Activated CD8-positive, alpha-beta memory T cell treated with anti-CD3 and anti-CD28 coated beads, Interleukin-2, amount 50 U/mL, for 48 hours (primary cell): ENCODE measurements around the gene PRDX6.
"Not testable (repeated sequence)": the region's sequence is repeated elsewhere in the genome, so short reads cannot be mapped to it uniquely, and the experiment has no call there.

Experiments used
- DNase-seq: peaks from one replicate; pipeline ENCODE4 v3.0.0-alpha.2; 2020

Gene PRDX6

DNA sequence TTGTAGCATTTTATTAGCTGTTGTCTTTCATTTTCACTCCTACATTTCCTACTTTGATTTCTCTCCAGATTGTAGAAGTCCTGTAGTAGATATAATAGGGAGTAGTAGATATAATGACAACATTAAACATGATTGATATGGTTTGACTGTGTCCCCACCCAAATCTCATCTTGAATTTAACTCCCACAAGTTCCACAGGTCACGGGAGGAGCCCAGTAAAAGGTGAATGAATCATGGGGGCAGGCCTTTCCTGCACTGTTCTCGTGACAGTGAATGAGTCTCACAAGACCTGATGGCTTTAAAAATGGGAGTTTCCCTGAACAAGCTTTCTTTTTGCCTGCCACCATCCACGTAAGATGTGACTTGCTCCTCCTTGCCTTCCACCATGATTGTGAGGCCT is 7.5 kb upstream of the PRDX6 start:
- DNase-seq, result no peak

DNA sequence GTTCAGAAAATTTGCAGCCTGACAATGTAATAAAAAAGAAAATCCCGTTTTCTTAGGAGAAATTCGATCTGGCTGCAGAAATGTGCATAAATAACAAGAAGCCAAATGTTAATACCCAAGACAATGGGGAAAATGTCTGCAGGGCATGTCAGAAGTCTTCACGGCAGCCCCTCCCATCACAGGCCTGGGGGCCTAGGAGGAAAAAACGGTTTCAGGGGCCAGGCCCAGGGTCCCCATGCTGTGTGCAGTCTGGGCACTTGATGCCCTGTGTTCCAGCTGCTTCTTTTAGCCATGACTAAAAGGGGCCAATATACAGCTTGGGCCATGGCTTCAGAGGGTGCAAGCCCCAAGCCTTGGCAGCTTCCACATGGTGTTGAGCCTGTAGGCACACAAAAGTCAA is 6.5 kb upstream of the PRDX6 start:
- DNase-seq, result no peak

DNA sequence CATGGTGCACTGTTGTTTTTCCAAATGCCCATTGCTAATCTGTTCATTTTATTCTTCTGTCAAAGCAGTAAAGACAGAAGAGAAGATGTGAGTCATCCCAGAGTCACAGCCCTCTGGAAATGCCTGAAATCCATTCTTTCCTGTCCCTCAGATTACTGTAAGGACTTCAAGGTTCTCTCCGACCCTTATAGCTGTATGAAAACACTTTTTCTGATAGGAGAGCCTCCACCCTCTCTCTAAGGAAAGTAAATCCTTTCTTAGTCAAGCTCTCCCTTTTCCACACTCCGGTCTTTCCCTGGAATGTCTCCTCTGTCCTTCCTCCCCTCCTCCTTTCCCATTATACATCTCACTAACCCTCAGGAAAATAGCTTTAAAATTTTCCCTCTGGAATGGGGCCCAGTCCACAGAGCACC is 3.5 kb upstream of the PRDX6 start:
- DNase-seq, result no peak

DNA sequence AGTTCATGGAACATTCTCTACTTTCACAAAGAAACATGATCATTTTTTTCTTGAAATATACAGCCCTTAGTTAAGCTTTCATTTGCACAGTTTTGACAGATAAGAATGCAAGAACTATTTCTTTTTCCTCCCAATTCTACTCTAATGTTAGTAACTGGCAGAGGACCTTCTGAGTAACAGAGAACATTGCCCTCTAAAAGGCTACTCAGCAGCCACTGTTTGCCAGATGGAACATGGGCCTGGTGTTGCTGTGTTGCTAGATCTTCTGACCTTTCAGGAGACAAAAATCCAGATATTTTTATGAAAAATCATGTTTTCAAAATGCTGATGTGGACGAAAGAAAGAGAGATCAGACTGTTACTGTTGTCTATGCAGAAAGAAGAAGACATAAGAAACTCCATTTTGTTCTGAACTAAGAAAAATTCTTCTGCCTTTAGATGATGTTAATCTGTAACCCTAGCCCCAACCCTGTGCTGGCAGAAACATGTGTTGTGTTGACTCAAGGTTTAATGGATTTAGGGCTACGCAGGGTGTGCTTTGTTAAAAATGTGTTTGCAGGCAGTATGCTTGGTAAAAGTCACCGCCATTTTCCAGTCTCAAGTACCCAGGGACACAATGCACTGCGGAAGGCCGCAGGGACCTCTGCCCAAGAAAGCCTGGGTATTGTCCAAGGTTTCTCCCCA is 2.9 kb upstream of the PRDX6 start:
- no peak for DNase-seq

- DNase-seq, result not testable (repeated sequence)
Observed at GRCh38 chr1:173474780-173475421, 2.2 kb upstream of the PRDX6 start.

DNA sequence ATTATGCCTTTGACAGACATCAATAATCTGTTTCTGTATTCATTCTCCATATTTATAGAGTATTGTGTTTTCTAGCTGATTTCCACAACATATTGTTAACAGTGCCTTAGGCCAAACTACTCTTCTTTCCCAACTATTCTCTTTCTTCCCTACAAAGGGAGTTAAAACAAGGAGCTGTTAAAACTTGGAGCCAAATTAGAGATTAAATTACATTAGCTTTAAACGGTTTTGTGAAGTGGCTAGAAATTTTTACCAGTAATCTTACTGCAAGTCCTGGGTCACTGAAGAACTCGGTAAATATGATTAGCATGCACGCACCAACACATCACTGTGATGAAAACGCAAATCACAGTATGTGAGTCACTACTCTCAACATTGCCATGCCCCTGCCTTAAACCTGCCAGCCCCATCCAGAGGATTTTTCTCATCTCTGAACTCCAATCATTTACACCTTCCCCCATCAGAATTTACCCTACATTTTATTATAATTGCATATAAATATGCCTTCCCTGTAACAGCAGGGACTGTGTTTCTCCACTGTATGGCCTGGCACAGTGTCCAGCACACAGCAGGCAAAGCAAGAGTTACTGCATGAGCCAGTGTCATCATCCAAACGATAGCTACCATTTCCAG is 1.5 kb upstream of the PRDX6 start:
- no peak for DNase-seq

DNA sequence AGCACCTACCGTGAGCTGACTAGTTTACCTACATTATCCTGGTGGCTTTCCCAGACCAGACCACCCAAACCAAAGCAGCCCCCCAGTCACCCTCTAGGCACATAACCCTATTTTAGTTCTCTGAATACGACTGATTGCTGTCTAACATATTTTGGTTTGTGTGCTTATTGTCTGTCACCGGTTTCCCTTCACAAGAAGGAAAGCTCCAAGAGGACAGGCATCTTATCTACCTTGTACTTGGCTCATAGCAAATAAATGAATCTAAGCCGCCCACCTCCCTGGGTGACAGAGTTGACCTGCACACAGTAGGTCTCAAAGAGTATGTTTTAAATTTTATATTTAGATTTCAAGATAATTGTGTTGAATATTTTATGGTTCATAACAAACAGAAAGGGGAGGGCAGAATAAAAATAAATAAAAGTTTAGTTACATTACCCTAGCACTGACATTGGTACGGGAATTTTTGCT is 904 bp upstream of the PRDX6 start:
- DNase-seq, result no peak

DNA sequence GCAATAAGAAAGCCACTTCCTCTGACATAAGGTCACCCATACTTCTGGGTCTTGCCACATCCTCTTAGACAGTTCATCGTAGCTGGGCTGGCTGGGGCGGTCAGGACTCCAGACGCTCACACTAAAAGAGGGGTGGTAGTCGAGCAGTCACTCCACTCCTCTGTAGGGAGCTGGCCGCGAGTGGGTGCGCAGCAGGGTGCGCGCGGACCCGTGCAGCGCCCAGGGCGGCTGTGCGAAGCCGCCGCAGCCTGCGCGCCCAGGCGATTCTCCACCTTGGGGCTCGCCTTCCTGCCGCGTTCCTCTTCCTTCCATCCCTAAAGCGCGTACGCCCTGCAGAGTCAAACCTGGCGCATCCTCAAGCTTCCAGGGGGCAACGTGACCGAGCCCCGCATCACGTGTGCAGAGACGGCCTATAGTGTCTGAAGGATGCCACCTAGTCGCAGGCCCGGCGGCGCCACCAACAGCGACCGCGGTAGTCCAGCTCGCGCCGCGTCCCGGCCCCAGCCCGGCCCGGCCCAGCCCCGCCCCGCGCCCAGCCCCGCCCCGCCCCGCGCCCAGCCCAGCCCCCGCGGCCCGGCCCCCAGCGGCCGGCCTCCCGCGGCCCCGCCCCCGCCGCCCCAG is 360 bp upstream of the PRDX6 start:
- DNase-seq, result peak; percentile 91

- DNase-seq, result no peak
Observed at GRCh38 chr1:173478094-173478674, 1.0 kb downstream of the PRDX6 start.

DNA sequence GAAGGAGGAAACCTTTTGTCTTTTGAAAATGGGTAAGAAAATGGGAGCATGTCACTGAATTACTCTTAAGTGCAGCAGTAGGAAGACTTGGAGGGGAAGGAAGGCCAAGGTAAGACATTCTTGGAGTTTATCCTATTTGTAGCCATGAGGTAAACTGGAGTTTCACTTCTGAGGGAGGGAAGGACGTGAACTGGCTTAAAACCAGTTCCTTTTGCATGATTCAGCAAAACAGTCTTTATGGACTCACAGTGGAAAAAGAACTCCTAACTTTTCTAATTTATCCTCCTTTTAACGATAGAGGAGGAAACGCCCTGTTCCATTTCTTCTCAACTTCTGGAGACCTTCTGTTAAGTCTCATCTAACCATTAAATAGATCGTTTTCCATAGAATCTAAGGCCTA is 2.5 kb downstream of the PRDX6 start:
- no peak for DNase-seq

- no peak for DNase-seq
Observed at GRCh38 chr1:173481195-173481772, 4.1 kb downstream of the PRDX6 start.

DNA sequence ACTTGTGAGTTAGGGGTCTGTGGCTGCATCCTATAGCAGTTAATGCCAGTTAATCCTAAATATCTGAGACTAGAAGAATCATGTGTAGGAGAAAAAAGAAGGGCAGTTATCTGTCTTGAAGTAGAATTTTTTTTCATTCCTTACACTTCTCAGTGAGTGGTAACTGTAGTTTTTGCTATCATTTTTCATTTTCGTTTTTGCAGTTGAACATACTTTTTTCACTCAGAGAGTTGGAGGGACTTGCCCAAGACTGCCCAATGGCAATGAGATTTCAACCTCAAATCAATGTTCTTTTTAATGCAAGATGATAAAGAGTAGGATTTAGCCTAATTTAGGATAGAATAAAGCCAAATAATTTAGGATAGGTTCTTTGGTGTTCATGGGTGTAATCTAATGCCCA is 5.5 kb downstream of the PRDX6 start:
- no peak for DNase-seq

DNA sequence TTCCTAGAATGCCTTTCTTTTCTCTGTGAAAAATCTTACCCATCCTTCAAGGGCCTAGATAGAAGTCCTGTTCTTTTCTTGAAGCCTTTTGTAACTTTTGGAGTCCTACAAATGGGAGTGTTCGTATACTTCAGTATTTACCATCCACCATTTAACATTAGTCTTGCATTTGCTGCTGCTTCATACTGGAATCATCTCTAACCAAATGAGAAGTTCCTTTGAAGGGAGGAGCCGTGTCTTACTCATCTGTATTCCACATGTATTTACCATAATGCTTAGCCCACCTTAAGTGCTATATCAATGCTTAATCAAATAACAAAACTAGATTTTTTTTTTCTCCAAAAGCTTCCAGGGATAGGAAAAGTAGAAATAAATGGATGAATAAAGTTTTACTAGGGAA is 7.1 kb downstream of the PRDX6 start:
- DNase-seq, result no peak

DNA sequence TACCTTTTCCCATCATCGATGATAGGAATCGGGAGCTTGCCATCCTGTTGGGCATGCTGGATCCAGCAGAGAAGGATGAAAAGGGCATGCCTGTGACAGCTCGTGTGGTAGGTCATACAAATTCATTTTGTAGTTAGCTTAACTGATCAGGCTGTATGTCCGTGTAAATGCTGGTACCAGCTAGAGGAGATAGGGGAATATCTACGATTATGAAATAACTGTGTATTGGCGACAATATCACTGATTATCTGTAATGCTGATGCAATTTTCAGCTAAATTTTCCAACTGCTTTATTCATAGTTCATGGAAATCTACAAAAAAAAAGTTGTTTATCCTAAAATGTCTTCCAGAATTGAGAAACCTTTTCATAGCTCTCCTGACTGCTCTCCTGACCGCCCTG is 8.3 kb downstream of the PRDX6 start:
- DNase-seq, result no peak

- no peak for DNase-seq
Observed at GRCh38 chr1:173488001-173488400, 10.9 kb downstream of the PRDX6 start.

DNA sequence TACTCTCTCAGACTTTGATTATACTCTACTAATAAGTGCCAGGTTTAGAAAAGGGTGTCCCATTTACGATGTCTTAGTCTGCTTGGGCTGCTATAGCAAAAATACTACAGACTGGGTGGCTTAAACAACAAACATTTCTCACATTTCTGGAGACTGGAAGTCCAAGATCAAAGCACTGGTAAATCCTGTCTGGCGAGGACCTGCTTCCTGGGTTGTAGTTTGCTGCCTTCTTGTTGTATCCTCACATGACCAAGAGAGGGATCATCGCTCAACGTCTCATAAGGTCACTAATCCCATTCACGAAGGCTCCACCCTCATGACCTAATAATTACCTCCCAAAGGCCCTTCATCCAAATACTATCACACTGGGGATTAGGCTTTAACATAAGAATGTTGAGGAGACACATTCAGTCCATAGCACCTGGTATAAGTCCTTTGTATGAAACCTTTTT is 12.0 kb downstream of the PRDX6 start:
- DNase-seq, result no peak

- no peak for DNase-seq
Observed at GRCh38 chr1:173489929-173490328, 12.8 kb downstream of the PRDX6 start.

- DNase-seq, result no peak
Observed at GRCh38 chr1:173491508-173491907, 14.4 kb downstream of the PRDX6 start.

DNA sequence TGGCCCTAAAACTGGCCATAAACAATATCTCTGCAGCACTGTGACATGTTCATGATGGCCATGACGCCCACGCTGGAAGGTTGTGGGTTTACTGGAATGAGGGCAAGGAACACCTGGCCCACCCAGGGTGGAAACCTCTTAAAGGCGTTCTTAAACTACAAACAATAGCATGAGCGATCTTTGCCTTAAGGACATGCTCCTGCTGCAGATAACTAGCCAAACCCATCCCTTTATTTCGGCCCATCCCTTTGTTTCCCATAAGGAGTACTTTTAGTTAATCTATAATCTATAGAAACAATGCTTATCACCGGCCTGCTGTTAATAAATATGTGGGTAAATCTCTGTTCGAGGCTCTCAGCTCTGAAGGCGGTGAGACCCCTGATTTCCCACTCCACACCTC is 16.0 kb downstream of the PRDX6 start:
- not testable (repeated sequence) for DNase-seq

DNA sequence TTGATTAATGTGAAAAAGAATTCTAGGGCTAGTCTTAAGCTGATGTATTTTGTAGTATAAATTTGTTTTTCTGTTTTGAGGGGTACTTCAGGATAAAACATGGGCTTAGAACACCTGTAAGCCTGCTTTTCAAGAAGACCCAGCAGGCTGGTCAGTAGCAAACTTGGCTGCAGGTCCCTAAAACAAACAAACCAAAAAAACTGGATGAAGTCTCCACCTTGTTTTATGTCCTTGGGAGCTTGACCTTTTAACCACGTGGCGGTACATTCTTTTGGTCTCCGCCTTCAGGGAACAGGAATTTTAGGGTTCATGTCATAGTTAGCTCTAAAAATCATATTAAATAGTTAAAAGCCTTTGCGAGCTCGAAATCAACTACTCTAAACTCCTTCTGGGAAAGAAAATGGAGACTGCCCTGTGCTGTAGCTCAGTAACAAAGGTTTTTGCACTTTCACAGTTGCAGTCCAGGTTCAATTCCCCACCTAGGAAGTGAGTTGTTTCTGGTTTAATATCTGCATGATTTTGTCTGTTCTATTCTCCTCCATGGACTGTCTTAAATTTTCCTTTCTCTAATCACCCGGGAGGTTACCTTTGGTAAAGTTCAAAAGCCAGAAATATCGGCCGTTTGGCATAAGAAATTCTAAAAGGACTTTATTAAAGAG is 18.6 kb downstream of the PRDX6 start:
- no peak for DNase-seq

DNA sequence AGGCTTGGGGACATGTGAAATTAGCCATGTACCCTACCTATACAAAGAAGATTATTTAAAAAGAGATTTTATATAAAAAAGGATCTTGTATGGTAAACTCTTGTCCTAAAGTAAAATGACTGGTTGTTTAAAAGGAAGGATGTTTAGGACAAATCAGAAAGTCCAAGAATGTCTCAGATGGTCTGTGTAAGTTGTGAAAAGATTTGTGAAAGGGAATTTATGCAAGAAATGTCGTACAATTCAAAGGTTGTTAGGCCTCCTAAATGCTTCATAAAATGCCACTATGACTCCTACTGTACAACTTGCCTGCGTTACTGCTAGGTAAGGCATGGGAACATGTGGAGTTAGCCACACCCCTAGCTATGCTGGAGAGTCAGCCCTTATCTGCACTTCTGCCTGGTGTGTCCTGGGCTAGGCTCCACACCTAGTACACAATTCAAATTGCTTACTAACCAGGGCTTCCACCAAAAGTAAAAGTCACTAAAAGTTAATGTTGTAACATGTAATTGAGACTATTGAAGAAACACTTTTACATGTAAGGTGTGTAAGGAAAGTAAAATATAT is 19.7 kb downstream of the PRDX6 start:
- no peak for DNase-seq

DNA sequence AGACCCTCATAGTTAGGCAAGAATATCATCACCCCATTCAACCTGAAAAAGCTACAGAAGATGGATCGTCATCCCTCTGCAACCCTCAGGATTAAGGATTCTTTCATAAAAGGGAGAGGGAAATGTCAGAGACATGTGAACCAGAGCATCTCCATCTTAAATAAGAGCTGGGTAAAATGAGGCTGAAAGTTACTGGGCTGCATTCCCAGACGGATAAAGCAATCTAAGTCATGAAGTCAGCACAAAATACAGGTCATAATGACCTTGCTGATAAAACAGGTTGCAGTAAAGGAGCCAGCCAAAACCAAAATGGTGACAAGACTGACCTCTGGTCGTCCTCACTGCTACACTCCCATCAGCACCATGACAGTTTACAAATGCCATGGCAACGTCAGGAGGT is 22.6 kb downstream of the PRDX6 start:
- no peak for DNase-seq
